Measurements from ENCODE around the gene PTGDS. TPM values are rescaled to one million over a fixed set of nuclear protein-coding genes. Genes with fewer than 3 reads are reported as not detected.

Gene PTGDS
- total RNA-seq, result 4.2 TPM

DNA sequence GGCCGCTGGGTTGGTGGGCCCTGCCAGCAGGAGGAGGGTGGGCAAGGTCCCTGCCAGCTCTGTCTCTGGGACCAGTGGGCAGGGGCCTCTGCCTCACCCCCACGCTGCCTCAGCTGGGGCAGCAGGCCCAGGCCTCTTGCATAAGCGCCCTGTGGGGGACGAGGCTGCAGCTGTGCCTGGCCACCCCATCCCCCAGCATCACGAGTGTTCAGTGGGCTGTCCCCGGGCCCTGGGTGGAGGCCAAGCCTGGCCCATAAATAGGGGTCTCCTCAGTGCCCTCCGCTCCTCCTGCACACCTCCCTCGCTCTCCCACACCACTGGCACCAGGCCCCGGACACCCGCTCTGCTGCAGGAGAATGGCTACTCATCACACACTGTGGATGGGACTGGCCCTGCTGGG is at the start of gene PTGDS:
Gene PTGDS (plus strand): TSS at position 282 of the 400 bp plus-strand sequence. CDS start 75 bp downstream, at position 357.
- peaks cover 2 to 31% (median 26%) of the 10 kb centered on the region in 3 donors for H3K4me1 ChIP-seq (ENCODE audit: control insufficient read depth in 3 of 3, insufficient read depth in 3 of 3, low read length in 3 of 3)
- no peaks in the 10 kb centered on the region for H3K36me3 ChIP-seq (ENCODE audit: control insufficient read depth in 3 of 3, insufficient read depth in 3 of 3, low read length in 3 of 3)
- peak within 1 kb of the TSS; percentile 30 to 66 (median 56) for H3K4me3 ChIP-seq (ENCODE audit: low read length in 3 of 3)
- H3K9me3 ChIP-seq (ENCODE audit: control insufficient read depth in 3 of 3, low read length in 3 of 3), result no peaks in the 10 kb centered on the region
- H3K27me3 ChIP-seq (ENCODE audit: control insufficient read depth in 3 of 3, insufficient read depth in 3 of 3, low read length in 3 of 3), result peaks cover 0 to 8% (median 2%) of the 10 kb centered on the region in 3 donors
- no peak within 1 kb of the TSS for H3K27ac ChIP-seq (ENCODE audit: low read depth, low read length)
- H3K9ac ChIP-seq (ENCODE audit: low read depth in 1 of 3, low read length in 3 of 3), result peak within 1 kb of the TSS in 2 of 3 donors; percentile 33 to 54

DNA sequence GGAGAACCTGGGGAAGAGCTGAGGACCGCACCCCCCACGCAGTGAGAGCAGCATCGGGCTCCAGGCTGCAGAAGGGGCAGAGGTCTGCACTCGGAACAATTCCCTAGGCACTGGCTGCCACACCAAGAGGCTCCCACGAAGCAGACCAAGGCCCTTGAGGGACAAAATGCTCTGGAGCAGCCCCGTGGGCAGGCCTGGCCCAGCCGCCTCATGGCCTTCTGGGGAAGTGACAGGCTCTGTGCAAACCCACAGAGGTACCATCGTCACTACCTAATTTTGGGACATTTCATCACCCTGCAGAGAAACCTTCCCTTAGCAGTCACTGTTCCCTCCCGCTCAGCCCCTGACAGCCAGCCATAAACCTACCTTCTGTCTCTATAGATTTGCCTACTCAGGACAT is 48.7 kb upstream of the PTGDS start:
- Histone ChIP-seq H3K9me3 (ENCODE audit: control insufficient read depth in 3 of 3, low read length in 3 of 3) (no peaks in the 10 kb centered on the region), H3K36me3 (ENCODE audit: control insufficient read depth in 3 of 3, insufficient read depth in 3 of 3, low read length in 3 of 3) (peaks cover 16 to 24% (median 16%) of the 10 kb centered on the region in 3 donors), H3K9ac (ENCODE audit: low read depth in 1 of 3, low read length in 3 of 3) (peak overlapping the region; percentile 61 to 91 (median 72)), H3K27ac (ENCODE audit: low read depth, low read length) (peak overlapping the region; percentile 88), H3K27me3 (ENCODE audit: control insufficient read depth in 3 of 3, insufficient read depth in 3 of 3, low read length in 3 of 3) (no peaks in the 10 kb centered on the region), H3K4me1 (ENCODE audit: control insufficient read depth in 3 of 3, insufficient read depth in 3 of 3, low read length in 3 of 3) (peaks cover 27 to 53% (median 49%) of the 10 kb centered on the region in 3 donors), H3K4me3 (ENCODE audit: low read length in 3 of 3) (peak overlapping the region in 2 of 3 donors; percentile 41 to 81)

DNA sequence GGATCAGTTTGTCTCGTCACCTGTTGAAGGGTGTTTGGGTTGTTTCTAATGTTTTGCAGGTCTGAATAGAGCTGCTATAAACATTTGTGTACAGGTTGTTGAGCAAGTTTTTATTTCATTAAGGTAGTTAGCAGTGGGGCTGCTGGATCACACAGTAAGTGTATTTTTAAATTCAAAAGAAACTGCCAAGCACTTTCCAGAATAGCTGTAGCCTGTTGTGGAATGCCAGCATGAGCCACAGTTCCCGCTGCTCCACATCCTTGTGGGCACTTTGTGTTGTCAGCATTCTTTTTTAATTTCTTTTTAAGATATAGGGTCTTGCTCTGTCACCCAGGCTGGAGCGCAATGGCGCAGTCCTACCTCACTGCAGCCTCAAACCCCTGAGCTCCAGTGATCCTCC is 47.3 kb upstream of the PTGDS start:
- Histone ChIP-seq H3K4me3 (ENCODE audit: low read length in 3 of 3) (peak overlapping the region in 2 of 3 donors; percentile 20 to 45), H3K27me3 (ENCODE audit: control insufficient read depth in 3 of 3, insufficient read depth in 3 of 3, low read length in 3 of 3) (no peaks in the 10 kb centered on the region), H3K9ac (ENCODE audit: low read depth in 1 of 3, low read length in 3 of 3) (peak overlapping the region; percentile 33 to 91 (median 70)), H3K9me3 (ENCODE audit: control insufficient read depth in 3 of 3, low read length in 3 of 3) (no peaks in the 10 kb centered on the region), H3K4me1 (ENCODE audit: control insufficient read depth in 3 of 3, insufficient read depth in 3 of 3, low read length in 3 of 3) (peaks cover 27 to 53% (median 51%) of the 10 kb centered on the region in 3 donors), H3K36me3 (ENCODE audit: control insufficient read depth in 3 of 3, insufficient read depth in 3 of 3, low read length in 3 of 3) (peaks cover 12 to 19% (median 12%) of the 10 kb centered on the region in 3 donors), H3K27ac (ENCODE audit: low read depth, low read length) (peak overlapping the region; percentile 88)

DNA sequence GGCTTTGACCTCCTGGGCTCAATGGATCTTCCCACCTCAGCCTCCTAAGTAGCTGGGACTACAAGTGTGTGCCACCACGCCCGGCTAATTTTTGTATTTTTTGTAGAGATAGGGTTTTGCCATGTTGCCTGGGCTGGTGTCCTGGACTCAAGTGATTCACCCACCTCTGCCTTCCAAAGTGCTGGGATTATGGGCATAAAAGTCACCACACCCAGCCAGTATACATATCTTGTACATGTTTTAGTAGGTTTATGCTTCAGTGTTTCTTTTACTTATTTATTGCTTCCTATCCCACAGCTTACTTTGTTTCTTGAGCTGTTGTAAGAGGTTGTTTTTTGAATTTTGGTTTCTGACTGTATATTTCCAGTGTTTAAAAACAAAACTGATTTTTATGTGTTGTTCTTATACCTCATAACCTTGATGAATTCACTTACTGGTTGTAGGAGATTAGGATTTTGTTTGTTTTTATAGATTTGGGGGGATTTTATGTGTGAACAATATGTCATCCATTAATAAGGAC is 45.6 kb upstream of the PTGDS start:
- H3K27ac ChIP-seq (ENCODE audit: low read depth, low read length), result no peak overlapping the region
- H3K36me3 ChIP-seq (ENCODE audit: control insufficient read depth in 3 of 3, insufficient read depth in 3 of 3, low read length in 3 of 3), result peaks cover 2 to 6% (median 4%) of the 10 kb centered on the region in 3 donors
- H3K27me3 ChIP-seq (ENCODE audit: control insufficient read depth in 3 of 3, insufficient read depth in 3 of 3, low read length in 3 of 3), result no peaks in the 10 kb centered on the region
- no peak overlapping the region for H3K4me3 ChIP-seq (ENCODE audit: low read length in 3 of 3)
- peaks cover 23 to 41% (median 38%) of the 10 kb centered on the region in 3 donors for H3K4me1 ChIP-seq (ENCODE audit: control insufficient read depth in 3 of 3, insufficient read depth in 3 of 3, low read length in 3 of 3)
- H3K9me3 ChIP-seq (ENCODE audit: control insufficient read depth in 3 of 3, low read length in 3 of 3), result no peaks in the 10 kb centered on the region
- H3K9ac ChIP-seq (ENCODE audit: low read depth in 1 of 3, low read length in 3 of 3), result no peak overlapping the region

DNA sequence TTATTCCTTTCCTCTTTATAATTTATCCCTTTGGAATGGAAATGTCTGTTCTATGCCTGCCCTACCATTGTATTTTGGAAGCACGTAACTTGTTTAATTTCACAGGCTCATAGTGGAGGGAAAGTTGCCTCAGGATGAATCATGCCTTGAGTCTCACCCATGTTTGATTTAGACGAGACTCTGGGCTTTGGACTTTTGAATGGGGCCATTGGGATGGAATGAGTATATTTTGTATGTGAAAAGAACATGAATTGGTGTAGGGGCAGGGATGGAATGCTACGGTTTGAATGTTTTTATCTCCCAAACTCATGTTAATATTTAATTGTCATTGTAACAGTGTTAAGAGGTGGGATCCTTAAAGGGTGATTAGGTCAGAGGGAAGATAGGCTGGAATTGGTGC is 43.0 kb upstream of the PTGDS start:
- H3K27ac ChIP-seq (ENCODE audit: low read depth, low read length), result no peak overlapping the region
- no peaks in the 10 kb centered on the region for H3K9me3 ChIP-seq (ENCODE audit: control insufficient read depth in 3 of 3, low read length in 3 of 3)
- H3K4me3 ChIP-seq (ENCODE audit: low read length in 3 of 3), result no peak overlapping the region
- peaks cover 0 to 4% (median 0%) of the 10 kb centered on the region in 3 donors for H3K36me3 ChIP-seq (ENCODE audit: control insufficient read depth in 3 of 3, insufficient read depth in 3 of 3, low read length in 3 of 3)
- H3K9ac ChIP-seq (ENCODE audit: low read depth in 1 of 3, low read length in 3 of 3), result no peak overlapping the region
- no peaks in the 10 kb centered on the region for H3K27me3 ChIP-seq (ENCODE audit: control insufficient read depth in 3 of 3, insufficient read depth in 3 of 3, low read length in 3 of 3)
- peaks cover 10 to 27% (median 15%) of the 10 kb centered on the region in 3 donors for H3K4me1 ChIP-seq (ENCODE audit: control insufficient read depth in 3 of 3, insufficient read depth in 3 of 3, low read length in 3 of 3)

DNA sequence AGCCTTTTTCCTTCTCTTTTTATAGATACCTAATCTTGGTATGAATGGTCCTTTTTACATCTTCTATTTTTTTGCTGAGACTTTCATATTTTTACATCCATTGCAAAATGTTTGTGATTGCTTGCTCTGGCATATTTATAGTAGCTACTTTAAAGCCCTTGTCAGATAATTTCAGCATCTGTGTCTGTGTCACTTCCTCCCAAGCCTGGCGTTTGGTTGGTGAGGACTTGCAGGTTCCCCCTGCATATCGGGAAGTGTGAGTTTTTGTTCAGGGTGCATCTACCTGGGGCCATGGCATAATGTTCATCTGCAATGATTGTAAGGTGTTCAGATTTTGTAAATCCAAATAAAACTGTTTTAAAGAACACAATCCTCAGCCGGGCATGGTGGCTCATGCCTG is 41.7 kb upstream of the PTGDS start:
- Histone ChIP-seq H3K9ac (ENCODE audit: low read depth in 1 of 3, low read length in 3 of 3) (no peak overlapping the region), H3K4me3 (ENCODE audit: low read length in 3 of 3) (no peak overlapping the region), H3K36me3 (ENCODE audit: control insufficient read depth in 3 of 3, insufficient read depth in 3 of 3, low read length in 3 of 3) (peaks cover 5 to 9% (median 5%) of the 10 kb centered on the region in 3 donors)

DNA sequence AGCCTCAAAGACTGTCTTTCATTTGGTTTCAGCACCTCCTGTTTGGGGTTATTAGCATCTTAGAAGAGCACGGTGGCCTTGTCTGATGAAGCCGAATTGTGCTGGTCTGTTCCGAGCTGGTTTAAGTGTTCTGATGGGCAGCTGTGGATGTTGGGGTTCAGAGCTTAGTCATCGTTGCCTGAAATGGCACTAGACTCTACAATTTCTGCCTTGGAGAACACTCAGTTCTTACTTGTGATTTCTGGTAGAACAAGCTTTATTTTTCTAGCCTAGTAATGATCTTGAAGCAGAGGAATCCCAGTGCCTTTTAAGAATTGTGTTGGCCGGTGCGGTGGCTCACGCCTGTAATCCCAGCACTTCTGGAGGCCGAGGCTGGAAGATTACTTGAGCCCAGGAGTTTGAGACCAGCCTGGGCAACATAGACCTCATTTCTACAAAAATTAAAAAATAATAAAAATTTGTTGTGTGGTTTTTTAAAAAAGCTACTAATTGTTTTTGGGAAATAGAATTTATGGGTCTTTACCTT is 40.6 kb upstream of the PTGDS start:
- H3K36me3 ChIP-seq (ENCODE audit: control insufficient read depth in 3 of 3, insufficient read depth in 3 of 3, low read length in 3 of 3), result peaks cover 16 to 19% (median 16%) of the 10 kb centered on the region in 3 donors
- no peak overlapping the region for H3K9ac ChIP-seq (ENCODE audit: low read depth in 1 of 3, low read length in 3 of 3)
- H3K27ac ChIP-seq (ENCODE audit: low read depth, low read length), result no peak overlapping the region
- H3K27me3 ChIP-seq (ENCODE audit: control insufficient read depth in 3 of 3, insufficient read depth in 3 of 3, low read length in 3 of 3), result no peaks in the 10 kb centered on the region
- H3K4me3 ChIP-seq (ENCODE audit: low read length in 3 of 3), result no peak overlapping the region
- H3K4me1 ChIP-seq (ENCODE audit: control insufficient read depth in 3 of 3, insufficient read depth in 3 of 3, low read length in 3 of 3), result peaks cover 21 to 39% (median 23%) of the 10 kb centered on the region in 3 donors
- peaks cover 0 to 2% (median 0%) of the 10 kb centered on the region in 3 donors for H3K9me3 ChIP-seq (ENCODE audit: control insufficient read depth in 3 of 3, low read length in 3 of 3)

More for the DNA sequence above, 41.7 kb upstream of the PTGDS start:
- H3K4me1 ChIP-seq (ENCODE audit: control insufficient read depth in 3 of 3, insufficient read depth in 3 of 3, low read length in 3 of 3), result peaks cover 13 to 29% (median 13%) of the 10 kb centered on the region in 3 donors
- H3K27me3 ChIP-seq (ENCODE audit: control insufficient read depth in 3 of 3, insufficient read depth in 3 of 3, low read length in 3 of 3), result no peaks in the 10 kb centered on the region
- H3K27ac ChIP-seq (ENCODE audit: low read depth, low read length), result no peak overlapping the region
- no peaks in the 10 kb centered on the region for H3K9me3 ChIP-seq (ENCODE audit: control insufficient read depth in 3 of 3, low read length in 3 of 3)

DNA sequence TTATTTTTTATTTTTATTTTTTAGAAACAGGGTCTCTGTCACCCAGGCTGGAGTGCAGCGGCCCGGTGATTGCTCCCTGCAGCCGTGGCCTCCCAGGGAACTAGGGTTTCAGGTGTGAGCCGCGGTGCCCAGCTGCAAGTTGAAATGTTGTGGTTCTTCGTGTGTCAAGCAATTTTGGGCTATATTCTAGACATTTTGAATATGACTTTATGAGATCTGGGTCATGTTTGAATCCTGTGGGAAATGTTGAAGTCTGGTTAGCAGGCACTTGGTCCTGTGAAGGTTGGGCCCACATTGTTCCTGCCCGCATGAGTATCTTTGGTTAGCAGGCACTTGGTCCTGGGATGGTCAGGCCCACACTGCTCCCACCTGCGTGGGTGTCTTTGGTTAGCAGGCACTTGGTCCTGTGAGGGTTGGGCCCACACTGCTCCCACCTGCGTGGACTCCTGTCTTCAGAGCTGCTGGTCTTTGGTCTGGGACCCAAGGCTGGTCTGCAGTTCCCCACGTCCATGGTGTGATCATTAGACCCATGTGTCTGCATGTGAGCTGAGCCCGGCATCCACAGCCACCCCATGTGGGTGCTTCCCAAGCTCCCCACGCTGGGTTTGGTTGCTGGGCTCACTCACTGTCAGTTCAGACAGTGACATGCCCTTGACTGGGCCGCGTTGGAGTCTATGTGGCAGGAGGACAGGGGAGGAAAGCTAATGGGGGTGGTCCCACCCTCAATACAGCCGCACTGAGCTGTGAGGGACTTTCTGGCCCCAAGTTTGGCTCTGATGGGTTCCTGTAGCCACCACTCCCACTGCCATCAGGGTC is 39.9 kb upstream of the PTGDS start:
- Histone ChIP-seq H3K4me1 (ENCODE audit: control insufficient read depth in 3 of 3, insufficient read depth in 3 of 3, low read length in 3 of 3) (peaks cover 22 to 46% (median 30%) of the 10 kb centered on the region in 3 donors), H3K27ac (ENCODE audit: low read depth, low read length) (peak overlapping the region; percentile 2), H3K9ac (ENCODE audit: low read depth in 1 of 3, low read length in 3 of 3) (peak overlapping the region in 1 of 3 donors; percentile 16), H3K27me3 (ENCODE audit: control insufficient read depth in 3 of 3, insufficient read depth in 3 of 3, low read length in 3 of 3) (no peaks in the 10 kb centered on the region), H3K9me3 (ENCODE audit: control insufficient read depth in 3 of 3, low read length in 3 of 3) (peaks cover 0 to 2% (median 0%) of the 10 kb centered on the region in 3 donors), H3K4me3 (ENCODE audit: low read length in 3 of 3) (no peak overlapping the region), H3K36me3 (ENCODE audit: control insufficient read depth in 3 of 3, insufficient read depth in 3 of 3, low read length in 3 of 3) (peaks cover 22 to 25% (median 23%) of the 10 kb centered on the region in 3 donors)

DNA sequence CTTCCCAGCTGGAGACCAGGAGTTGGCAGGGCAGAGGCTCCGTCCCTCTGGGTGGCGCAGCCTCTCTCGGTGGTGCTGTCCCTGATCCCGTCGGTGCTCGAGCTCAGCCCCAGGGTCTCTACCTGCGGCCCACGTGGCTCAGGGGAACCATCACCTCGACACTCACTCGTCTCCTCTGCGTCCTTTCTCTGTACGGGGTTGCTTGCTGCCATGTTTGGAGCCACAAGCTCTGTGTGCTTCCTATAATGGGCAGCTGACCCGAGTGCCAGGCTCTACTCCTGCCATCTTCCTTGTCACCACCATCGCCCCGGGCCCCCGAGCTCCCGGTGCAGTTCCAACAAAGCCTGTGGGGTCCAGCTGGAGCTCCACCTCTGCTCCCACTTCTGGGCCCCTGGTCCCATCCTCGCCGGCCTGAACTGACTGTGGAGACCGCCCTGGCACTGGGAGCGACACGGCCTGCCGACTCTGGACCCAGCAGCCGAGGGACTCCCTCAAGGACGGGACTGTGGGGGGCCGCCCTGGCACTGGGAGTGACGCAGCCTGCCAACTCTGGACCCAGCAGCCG is 37.8 kb upstream of the PTGDS start:
- H3K27ac ChIP-seq (ENCODE audit: low read depth, low read length), result peak overlapping the region; percentile 97

More for the DNA sequence above, 37.8 kb upstream of the PTGDS start:
- H3K9me3 ChIP-seq (ENCODE audit: control insufficient read depth in 3 of 3, low read length in 3 of 3), result peaks cover 0 to 2% (median 0%) of the 10 kb centered on the region in 3 donors
- H3K36me3 ChIP-seq (ENCODE audit: control insufficient read depth in 3 of 3, insufficient read depth in 3 of 3, low read length in 3 of 3), result peaks cover 25 to 32% (median 29%) of the 10 kb centered on the region in 3 donors
- peak overlapping the region in 1 of 3 donors; percentile 49 for H3K4me3 ChIP-seq (ENCODE audit: low read length in 3 of 3)
- peak overlapping the region; percentile 61 to 98 (median 70) for H3K9ac ChIP-seq (ENCODE audit: low read depth in 1 of 3, low read length in 3 of 3)
- peaks cover 35 to 54% (median 43%) of the 10 kb centered on the region in 3 donors for H3K4me1 ChIP-seq (ENCODE audit: control insufficient read depth in 3 of 3, insufficient read depth in 3 of 3, low read length in 3 of 3)
- no peaks in the 10 kb centered on the region for H3K27me3 ChIP-seq (ENCODE audit: control insufficient read depth in 3 of 3, insufficient read depth in 3 of 3, low read length in 3 of 3)

All from skeletal muscle tissue (tissue), 4 donors.